A673 (cell line): ENCODE measurements around the gene MAP7.

Source experiments
- EZH2 ChIP-seq: fragments of 200-600 bp; sonication (generic); IDR thresholded peaks from 2 replicates; pipeline ENCODE4 v1.6.1; 2017; ENCODE audit warnings: borderline replicate concordance, low read depth, mild to moderate bottlenecking, mixed read lengths, antibody characterized with exemption, low read length; ENCODE audit not compliant: poor library complexity, severe bottlenecking
- TF ChIP-seq, protein P1 (sequence below): fragments of 300-800, 200-600 bp; sonication (generic); conservative IDR thresholded peaks from 2 replicates; pipeline ENCODE4 v1.5.1; 2017; ENCODE audit warnings: low read depth, mild to moderate bottlenecking, antibody characterized with exemption, low read length, moderate library complexity, mixed read lengths

DNA sequence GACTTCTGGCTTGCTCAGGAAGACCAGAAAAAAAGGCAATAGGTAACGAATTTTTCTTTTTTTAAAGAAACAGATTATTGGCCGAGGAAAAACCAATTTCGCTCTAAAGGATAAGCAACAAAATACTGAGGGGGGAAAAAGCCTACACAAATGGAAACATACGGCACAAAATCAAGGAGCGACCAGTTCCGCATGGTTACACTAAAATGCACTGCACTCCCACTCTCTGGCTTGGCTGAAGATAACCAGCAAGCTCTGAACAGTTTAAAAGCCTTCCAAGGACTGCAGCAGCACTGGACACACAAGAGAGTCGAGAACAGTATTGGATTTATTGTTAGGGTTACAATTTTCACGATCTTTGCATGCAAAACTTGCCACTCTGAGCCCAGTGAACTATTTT, 881 bp upstream of the MAP7 start:
- no peak for TF ChIP-seq EZH2
- TF ChIP-seq, protein P1, sequence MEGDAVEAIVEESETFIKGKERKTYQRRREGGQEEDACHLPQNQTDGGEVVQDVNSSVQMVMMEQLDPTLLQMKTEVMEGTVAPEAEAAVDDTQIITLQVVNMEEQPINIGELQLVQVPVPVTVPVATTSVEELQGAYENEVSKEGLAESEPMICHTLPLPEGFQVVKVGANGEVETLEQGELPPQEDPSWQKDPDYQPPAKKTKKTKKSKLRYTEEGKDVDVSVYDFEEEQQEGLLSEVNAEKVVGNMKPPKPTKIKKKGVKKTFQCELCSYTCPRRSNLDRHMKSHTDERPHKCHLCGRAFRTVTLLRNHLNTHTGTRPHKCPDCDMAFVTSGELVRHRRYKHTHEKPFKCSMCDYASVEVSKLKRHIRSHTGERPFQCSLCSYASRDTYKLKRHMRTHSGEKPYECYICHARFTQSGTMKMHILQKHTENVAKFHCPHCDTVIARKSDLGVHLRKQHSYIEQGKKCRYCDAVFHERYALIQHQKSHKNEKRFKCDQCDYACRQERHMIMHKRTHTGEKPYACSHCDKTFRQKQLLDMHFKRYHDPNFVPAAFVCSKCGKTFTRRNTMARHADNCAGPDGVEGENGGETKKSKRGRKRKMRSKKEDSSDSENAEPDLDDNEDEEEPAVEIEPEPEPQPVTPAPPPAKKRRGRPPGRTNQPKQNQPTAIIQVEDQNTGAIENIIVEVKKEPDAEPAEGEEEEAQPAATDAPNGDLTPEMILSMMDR: no peak
